Stimulated activated effector memory CD8-positive, alpha-beta T cell treated with anti-CD3 and anti-CD28 coated beads, Interleukin-12 subunit alpha, Interleukin-12 subunit beta, amount 100 ng/mL, for 72 hours (primary cell): ENCODE data around the gene ALKBH4.
"Not testable (repeated sequence)": the region's sequence is repeated elsewhere in the genome, so short reads cannot be mapped to it uniquely, and the experiment has no call there.

Source experiments
- ATAC-seq: fragments of 150-1000 bp; cut with Tn5 transposase; 2 replicates; pipeline ENCODE4 v1.10.0; 2021
- DNase-seq, 2 donors: peaks; one replicate each; pipeline ENCODE4 v3.0.0; 2021 to 2022; ENCODE audit warnings: low spot score in 2 of 2
- H3K27ac Mint-ChIP-seq: one replicate; pipeline ENCODE4 v1.8.0; 2022; ENCODE audit warnings: mild to moderate bottlenecking, mixed read lengths
- H3K36me3 Mint-ChIP-seq: one replicate; pipeline ENCODE4 v1.8.0; 2022; ENCODE audit warnings: mild to moderate bottlenecking, mixed read lengths
- H3K4me1 Mint-ChIP-seq: one replicate; pipeline ENCODE4 v1.8.0; 2022; ENCODE audit warnings: mixed read lengths
- H3K4me3 Mint-ChIP-seq: one replicate; pipeline ENCODE4 v1.8.0; 2022; ENCODE audit warnings: mild to moderate bottlenecking, mixed read lengths
- H3K9me3 Mint-ChIP-seq: one replicate; pipeline ENCODE4 v1.8.0; 2022; ENCODE audit warnings: mixed read lengths

ALKBH4 gene

DNA sequence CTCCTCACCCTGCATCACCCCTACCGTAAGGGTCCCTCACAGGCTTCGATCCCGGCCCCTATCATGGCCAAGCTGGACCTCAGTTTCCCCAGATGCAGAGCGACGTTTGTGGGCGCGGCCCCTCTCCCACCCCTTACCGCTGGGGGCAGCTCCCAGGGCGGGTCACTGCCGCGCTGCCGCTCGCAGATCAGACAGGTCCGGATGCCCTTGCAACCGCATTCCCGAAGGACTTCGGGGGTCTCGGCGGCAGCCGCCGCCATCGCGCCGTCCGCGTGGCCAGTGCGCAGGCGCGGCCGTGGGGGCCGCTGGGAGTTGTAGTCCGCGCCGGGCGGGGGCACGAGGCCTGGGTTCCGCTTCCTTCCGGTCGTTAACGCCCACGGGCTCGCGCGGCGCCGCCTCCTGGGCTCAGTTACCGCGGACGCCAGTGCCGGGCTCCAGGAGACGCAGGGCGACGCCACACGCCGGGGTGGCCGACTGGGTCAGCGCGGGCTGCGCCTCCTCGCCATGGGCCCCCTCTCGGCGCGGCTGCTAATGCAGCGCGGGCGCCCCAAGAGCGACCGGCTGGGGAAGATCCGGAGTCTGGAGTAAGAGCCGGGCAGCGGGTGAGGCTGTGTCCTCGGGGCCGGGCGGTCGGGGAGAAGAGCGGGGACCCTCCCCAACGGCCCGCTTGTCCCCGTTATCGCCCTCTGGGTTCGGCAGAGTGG is at the start of gene ALKBH4, which contains the start of gene LRWD1:
ALKBH4 (minus strand) TSS at position 287 of the 704 bp plus-strand sequence; CDS start at position 260, 27 bp downstream.
LRWD1 (plus strand) TSS at position 408 of the 704 bp plus-strand sequence; CDS start at position 505, 97 bp downstream.
- Mint-ChIP-seq H3K9me3 (no peaks in the 10 kb centered on the region), H3K4me1 (peaks cover 37% of the 10 kb centered on the region), H3K36me3 (peaks cover 23% of the 10 kb centered on the region), H3K27ac (peak within 1 kb of the TSS; percentile 90), H3K4me3 (peak within 1 kb of the TSS; percentile 88)
- peak; percentile 96 for ATAC-seq
- DNase-seq, result peak; percentile 97 to 98

GRCh38 chr7:102512642-102513221 is 48.1 kb upstream of the ALKBH4 start:
- ATAC-seq, H3K36me3 Mint-ChIP-seq, H3K4me1 Mint-ChIP-seq, H3K27ac Mint-ChIP-seq, H3K9me3 Mint-ChIP-seq: not testable (repeated sequence)
- peak overlapping the region; percentile 18 for H3K4me3 Mint-ChIP-seq
- peak in 1 of 2 donors; percentile 69 for DNase-seq

DNA sequence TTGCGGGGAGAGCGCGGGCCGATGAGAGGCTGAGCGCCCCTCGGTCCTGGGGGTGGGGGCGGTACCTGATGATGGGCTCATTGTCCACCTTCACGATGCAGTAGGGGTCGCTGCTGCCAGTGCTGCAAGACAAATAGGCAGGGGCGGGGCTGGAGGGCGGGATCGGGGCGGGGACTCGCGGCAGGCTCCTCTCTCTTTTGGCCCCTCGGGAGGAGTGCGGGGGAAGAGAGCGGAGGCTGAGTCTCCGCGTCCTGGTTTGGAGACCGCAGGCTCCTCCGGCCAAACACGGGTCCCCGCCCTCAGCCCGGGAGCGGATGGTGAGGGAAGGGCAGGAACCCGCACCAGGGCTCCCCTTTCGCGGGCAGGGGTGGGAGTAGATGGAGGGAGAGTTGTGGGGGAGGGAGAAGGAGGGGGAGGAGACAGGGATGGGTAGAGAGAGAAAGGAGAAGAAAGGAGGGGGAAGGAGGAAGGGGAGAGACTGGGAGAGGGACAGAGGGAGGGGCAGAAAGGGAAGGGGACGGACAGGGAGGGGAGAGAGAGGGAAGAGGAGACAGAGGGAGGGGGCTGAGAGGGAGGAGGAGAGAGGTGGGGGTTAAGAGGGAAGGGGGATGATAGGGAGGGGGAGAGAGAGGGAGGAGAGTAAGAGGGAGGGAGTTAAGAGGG is 47.3 kb upstream of the ALKBH4 start:
- peak overlapping the region; percentile 18 for H3K4me3 Mint-ChIP-seq
- H3K4me1 Mint-ChIP-seq, H3K9me3 Mint-ChIP-seq, DNase-seq, H3K36me3 Mint-ChIP-seq, H3K27ac Mint-ChIP-seq: not testable (repeated sequence)
- peak; percentile 61 for ATAC-seq

DNA sequence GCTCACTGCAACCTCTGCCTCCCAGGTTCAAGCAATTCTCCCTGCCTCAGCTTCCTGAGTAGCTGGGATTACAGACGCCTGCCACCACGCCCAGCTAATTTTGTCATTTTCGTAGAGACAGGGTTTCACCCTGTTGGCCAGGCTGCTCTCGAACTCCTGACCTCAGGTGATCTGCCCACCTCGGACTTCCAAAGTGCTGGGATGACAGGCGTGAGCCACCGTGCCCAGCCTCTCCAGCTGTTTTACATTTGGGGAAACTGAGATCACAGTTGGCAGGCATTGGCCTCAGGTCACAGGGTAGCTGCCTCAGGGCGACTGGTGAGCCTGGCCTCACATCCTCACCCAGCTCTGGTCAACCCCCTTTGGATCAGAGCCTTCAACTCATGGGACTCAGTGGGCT is 45.9 kb upstream of the ALKBH4 start:
- peak in 1 of 2 donors; percentile 49 for DNase-seq
- H3K4me1 Mint-ChIP-seq, H3K9me3 Mint-ChIP-seq, H3K36me3 Mint-ChIP-seq, ATAC-seq, H3K4me3 Mint-ChIP-seq, H3K27ac Mint-ChIP-seq: not testable (repeated sequence)

DNA sequence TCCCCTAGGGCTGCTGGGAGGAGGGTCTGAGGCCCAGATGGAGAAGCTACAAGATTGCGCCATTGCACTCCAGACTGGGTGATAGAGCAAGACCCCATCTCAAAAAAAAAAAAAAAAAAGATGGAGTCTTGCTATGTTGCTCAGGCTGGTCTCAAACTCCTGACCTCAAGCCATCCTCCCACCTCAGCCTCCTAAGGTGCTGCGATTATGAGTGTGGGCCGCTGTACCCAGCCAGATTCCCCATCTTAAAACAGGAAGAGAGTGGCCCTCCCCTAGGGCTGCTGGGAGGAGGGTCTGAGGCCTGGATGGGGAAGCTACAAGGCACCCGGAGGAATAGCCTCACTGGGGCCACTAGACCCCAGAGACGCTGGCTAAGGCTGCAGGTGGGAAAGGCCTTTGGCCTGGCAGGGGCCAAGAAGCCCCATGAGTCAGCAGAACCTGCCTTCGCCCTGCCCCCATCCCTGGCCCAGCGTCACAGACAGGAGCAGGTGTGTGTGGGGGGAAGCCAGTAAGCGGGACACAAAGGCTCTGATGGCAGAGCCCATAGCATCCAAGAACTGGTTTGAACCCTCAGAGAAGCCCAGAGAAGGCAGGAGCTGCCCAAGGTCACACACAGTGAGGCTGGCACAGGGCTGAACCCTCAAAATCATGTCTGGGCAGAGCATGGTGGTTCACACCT is 42.9 kb upstream of the ALKBH4 start:
- not testable (repeated sequence) for H3K27ac Mint-ChIP-seq, H3K4me1 Mint-ChIP-seq, ATAC-seq, H3K9me3 Mint-ChIP-seq, H3K4me3 Mint-ChIP-seq, H3K36me3 Mint-ChIP-seq
- DNase-seq, result peak in 1 of 2 donors; percentile 58

DNA sequence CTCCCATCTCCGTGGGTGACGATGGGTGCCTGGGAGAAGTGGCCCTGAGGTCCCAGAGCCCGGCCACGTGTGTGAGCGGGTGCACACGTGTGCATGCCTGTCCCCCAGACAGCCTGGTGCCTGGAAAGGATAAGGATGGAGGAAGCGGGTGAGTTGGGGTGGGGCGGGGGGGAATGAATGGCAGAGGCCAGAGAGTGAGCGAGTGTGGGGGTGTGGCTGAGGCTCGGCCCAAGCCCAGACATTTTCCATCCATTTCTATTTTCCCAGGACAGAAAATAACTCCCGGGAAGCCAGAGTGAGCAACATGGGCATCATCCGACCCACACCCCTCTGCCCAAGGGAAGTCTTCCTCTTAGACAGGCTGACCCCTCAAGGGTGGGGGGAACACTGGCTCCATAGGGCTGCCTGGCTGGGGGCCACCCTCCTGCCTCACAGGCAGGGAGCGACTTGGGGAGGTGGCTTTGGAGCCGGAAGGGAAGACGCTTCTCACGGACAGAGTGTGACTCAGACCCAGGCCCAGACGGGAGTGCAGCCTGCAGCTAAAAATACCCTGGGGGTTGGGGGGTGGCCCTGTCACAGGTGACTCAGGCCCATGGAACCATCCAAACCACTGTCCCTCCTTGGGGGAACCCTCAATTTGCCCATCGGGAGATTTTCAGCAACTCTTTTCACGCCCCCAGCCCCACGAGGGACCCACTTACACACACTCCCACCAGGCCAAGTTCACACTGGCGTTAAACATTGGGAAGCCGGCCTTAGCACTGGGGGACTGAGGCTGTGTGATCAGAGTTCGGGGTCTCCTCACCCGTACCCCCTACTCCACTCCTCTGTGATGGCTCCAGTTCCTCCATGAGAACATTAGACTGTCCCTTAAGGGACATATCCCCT is 40.9 kb upstream of the ALKBH4 start:
- not testable (repeated sequence) for H3K36me3 Mint-ChIP-seq, H3K4me1 Mint-ChIP-seq, H3K9me3 Mint-ChIP-seq, H3K4me3 Mint-ChIP-seq, H3K27ac Mint-ChIP-seq
- DNase-seq, result peak in 1 of 2 donors; percentile 47
- ATAC-seq, result peak; percentile 4

- H3K36me3 Mint-ChIP-seq, DNase-seq, H3K4me3 Mint-ChIP-seq, H3K27ac Mint-ChIP-seq, H3K9me3 Mint-ChIP-seq, H3K4me1 Mint-ChIP-seq: not testable (repeated sequence)
- peak; percentile 41 for ATAC-seq
Observed at GRCh38 chr7:102503141-102503540, 38.5 kb upstream of the ALKBH4 start.

DNA sequence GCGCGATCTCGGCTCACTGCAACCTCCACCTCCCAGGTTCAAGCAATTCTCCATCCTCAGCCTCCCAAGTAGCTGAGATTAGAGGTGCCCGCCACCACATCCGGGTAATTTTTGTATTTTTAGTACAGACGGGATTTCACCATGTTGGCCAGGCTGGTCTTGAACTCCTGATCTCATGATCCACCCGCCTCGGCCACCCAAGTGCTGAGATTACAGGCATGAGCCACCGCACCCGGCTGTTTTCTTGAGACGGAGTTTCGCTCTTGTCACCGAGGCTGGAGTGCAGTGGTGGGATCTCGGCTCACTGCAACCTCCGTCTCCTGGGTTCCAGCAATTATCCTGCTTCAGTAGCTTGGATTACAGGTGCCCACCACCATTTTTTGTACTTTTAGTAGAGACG is 33.7 kb upstream of the ALKBH4 start:
- ATAC-seq, H3K4me1 Mint-ChIP-seq, H3K27ac Mint-ChIP-seq, H3K36me3 Mint-ChIP-seq, H3K9me3 Mint-ChIP-seq, H3K4me3 Mint-ChIP-seq: not testable (repeated sequence)
- DNase-seq, result peak in 1 of 2 donors; percentile 47

DNA sequence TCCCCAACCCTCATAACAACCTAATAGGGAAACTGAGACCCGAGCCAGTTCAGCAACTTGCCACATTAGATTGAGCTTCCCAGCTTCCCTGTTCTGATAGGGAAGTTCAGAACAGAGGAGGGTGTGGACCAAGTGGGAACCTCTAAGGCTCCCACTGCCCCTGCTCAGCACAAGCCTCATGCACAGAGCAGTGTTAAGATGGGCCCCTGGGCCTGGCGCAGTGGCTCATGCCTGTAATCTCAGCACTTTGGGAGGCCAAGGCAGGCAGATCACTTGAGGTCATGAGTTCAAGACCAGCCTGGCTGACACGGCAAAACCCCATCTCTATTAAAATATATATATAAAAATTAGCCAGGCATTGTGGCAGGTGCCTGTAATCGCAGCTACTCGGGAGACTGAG is 32.6 kb upstream of the ALKBH4 start:
- H3K27ac Mint-ChIP-seq, H3K9me3 Mint-ChIP-seq, H3K4me3 Mint-ChIP-seq: not testable (repeated sequence)

DNA sequence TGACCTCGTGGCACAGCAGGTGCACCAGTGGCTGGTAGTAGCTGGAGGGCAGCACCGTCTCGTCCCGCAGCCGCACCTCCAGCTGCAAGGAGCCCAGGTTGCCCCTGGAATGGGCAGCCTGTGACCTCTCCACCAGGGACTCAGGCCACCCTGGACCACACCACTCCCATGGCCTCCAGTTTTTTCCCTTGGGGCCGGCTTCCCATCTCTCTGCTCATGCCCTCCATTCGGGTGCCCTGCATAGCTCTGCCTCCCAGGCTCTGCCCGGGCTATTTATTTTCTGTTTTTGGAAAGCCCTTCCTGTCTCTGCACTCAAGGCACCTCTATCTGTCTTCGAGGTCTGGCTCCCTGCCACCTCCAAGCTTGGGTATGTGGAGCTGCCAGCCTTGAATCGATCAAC is 32.2 kb upstream of the ALKBH4 start:
- H3K4me1 Mint-ChIP-seq, H3K9me3 Mint-ChIP-seq, H3K36me3 Mint-ChIP-seq, ATAC-seq, H3K4me3 Mint-ChIP-seq, H3K27ac Mint-ChIP-seq: not testable (repeated sequence)
- DNase-seq, result peak in 1 of 2 donors; percentile 52

More for the DNA sequence above, 32.6 kb upstream of the ALKBH4 start:
- ATAC-seq, H3K4me1 Mint-ChIP-seq, H3K36me3 Mint-ChIP-seq: not testable (repeated sequence)
- peak in 1 of 2 donors; percentile 52 for DNase-seq

- H3K36me3 Mint-ChIP-seq, H3K4me1 Mint-ChIP-seq, H3K4me3 Mint-ChIP-seq, H3K27ac Mint-ChIP-seq, H3K9me3 Mint-ChIP-seq, DNase-seq: not testable (repeated sequence)
- ATAC-seq, result peak; percentile 81
Observed at GRCh38 chr7:102494473-102495149, 29.9 kb upstream of the ALKBH4 start.

- H3K9me3 Mint-ChIP-seq, H3K4me3 Mint-ChIP-seq, H3K27ac Mint-ChIP-seq, H3K36me3 Mint-ChIP-seq, H3K4me1 Mint-ChIP-seq: not testable (repeated sequence)
- peak in 1 of 2 donors; percentile 79 for DNase-seq
- peak; percentile 0 for ATAC-seq
Observed at GRCh38 chr7:102494026-102494425, 29.4 kb upstream of the ALKBH4 start.

DNA sequence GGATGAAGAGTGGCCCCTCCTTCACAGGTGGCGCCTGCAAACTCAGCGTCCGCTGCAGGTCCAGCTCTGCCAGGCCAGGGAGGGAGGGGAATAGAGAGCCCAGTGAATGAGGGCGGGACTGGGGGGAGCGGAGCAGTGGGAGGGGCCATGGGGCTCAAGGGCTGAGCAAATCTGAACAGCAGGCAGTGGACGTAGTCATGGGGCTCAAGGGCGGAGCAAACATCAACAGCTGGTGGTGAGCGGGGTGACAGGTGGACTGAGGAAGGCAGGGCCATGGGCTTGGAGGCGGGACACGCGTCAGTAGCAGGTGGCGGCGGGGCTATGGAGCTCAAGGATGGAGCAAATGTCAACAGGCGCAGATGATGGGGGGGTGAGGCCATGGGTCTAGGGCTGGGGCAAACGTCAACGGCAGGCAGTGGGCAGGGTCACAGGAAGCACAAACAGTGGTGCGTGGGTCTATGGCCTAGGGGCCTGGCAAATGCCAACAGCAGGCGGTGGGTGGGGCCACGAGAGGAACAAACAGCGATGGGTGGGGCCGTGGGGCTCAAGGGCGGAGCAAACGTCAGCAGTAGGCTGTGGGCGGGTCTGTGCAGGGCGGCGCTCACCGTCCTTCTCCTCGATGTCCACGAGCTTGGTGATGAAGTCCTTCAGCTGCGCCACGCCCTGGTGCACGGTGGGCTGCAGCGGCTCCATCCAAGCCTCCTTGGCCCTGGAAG is 28.7 kb upstream of the ALKBH4 start:
- DNase-seq, H3K4me1 Mint-ChIP-seq, H3K27ac Mint-ChIP-seq, H3K4me3 Mint-ChIP-seq, H3K36me3 Mint-ChIP-seq, H3K9me3 Mint-ChIP-seq: not testable (repeated sequence)
- ATAC-seq, result peak; percentile 50
